ENCODE measurements around the gene DGKB.

The DGKB gene

GRCh38 chr7:14688208-14688607, 214.3 kb downstream of the DGKB start:
- no peak for DNase-seq (ENCODE audit: low read depth)

GRCh38 chr7:14687777-14688176, 214.8 kb downstream of the DGKB start:
- no peak for DNase-seq (ENCODE audit: low read depth)

GRCh38 chr7:14687241-14687640, 215.3 kb downstream of the DGKB start:
- DNase-seq (ENCODE audit: low read depth): no peak

- DNase-seq (ENCODE audit: low read depth): no peak
These were observed 217.4 kb downstream of the DGKB start for GRCh38 chr7:14685167-14685566.

GRCh38 chr7:14682910-14683465, 219.6 kb downstream of the DGKB start:
- DNase-seq (ENCODE audit: low read depth): no peak

- DNase-seq (ENCODE audit: low read depth): no peak
These were observed 225.7 kb downstream of the DGKB start for GRCh38 chr7:14676896-14677295.

GRCh38 chr7:14673202-14673601, 229.3 kb downstream of the DGKB start:
- no peak for DNase-seq (ENCODE audit: low read depth)

GRCh38 chr7:14666913-14667312, 235.6 kb downstream of the DGKB start:
- no peak for DNase-seq (ENCODE audit: low read depth)

- DNase-seq (ENCODE audit: low read depth): no peak
These were observed 236.2 kb downstream of the DGKB start for GRCh38 chr7:14666304-14666703.

- DNase-seq (ENCODE audit: low read depth): no peak
These were observed 262.8 kb downstream of the DGKB start for GRCh38 chr7:14639801-14640200.

GRCh38 chr7:14639329-14639728, 263.2 kb downstream of the DGKB start:
- no peak for DNase-seq (ENCODE audit: low read depth)

- DNase-seq (ENCODE audit: low read depth): no peak
These were observed 264.6 kb downstream of the DGKB start for GRCh38 chr7:14637968-14638367.

GRCh38 chr7:14635955-14636354, 266.6 kb downstream of the DGKB start:
- DNase-seq (ENCODE audit: low read depth): no peak

GRCh38 chr7:14630048-14630447, 272.5 kb downstream of the DGKB start:
- DNase-seq (ENCODE audit: low read depth): no peak

GRCh38 chr7:14628516-14628915, 274.0 kb downstream of the DGKB start:
- no peak for DNase-seq (ENCODE audit: low read depth)

GRCh38 chr7:14626076-14626475, 276.5 kb downstream of the DGKB start:
- DNase-seq (ENCODE audit: low read depth): no peak

- DNase-seq (ENCODE audit: low read depth): no peak
These were observed 280.0 kb downstream of the DGKB start for GRCh38 chr7:14622559-14622958.

- no peak for DNase-seq (ENCODE audit: low read depth)
These were observed 296.4 kb downstream of the DGKB start for GRCh38 chr7:14606101-14606500.

GRCh38 chr7:14604606-14605005, 297.9 kb downstream of the DGKB start:
- no peak for DNase-seq (ENCODE audit: low read depth)

- DNase-seq (ENCODE audit: low read depth): no peak
These were observed 299.7 kb downstream of the DGKB start for GRCh38 chr7:14602851-14603250.

GRCh38 chr7:14600766-14601367, 301.7 kb downstream of the DGKB start:
- DNase-seq (ENCODE audit: low read depth): no peak

GRCh38 chr7:14598978-14599377, 303.6 kb downstream of the DGKB start:
- DNase-seq (ENCODE audit: low read depth): no peak

GRCh38 chr7:14596421-14596820, 306.1 kb downstream of the DGKB start:
- no peak for DNase-seq (ENCODE audit: low read depth)

- DNase-seq (ENCODE audit: low read depth): no peak
These were observed 312.3 kb downstream of the DGKB start for GRCh38 chr7:14590206-14590605.
